ENCODE measurements around the gene LRPAP1.

The LRPAP1 gene

DNA sequence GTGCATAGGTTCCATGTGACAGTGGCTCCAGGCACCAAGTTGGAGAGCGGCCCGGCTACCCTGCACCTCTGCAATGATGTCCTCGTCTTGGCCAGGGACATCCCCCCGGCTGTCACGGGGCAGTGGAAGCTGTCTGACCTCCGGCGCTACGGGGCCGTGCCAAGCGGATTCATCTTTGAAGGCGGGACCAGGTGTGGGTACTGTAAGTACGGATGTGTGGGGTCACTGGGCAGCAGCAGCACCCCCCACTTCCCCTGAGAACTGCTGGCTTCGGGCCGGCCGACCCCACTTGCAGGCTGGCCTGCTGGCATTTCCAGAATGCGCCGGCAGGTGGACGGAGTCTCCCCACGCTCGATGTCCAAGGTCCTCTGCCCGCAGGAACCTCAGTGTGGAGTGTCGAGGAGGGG is 55.9 kb downstream of the LRPAP1 start:
- no peaks in the 10 kb centered on the region for H3K4me1 ChIP-seq
- no peaks in the 10 kb centered on the region for H3K27me3 ChIP-seq (ENCODE audit: control insufficient read depth, insufficient read depth, low read length)
- H3K4me2 ChIP-seq (ENCODE audit: low read length) = no peak overlapping the region
- H3K9me3 ChIP-seq (ENCODE audit: control insufficient read depth, low read length) = no peaks in the 10 kb centered on the region
- no peak overlapping the region for H3K27ac ChIP-seq
- no peaks in the 10 kb centered on the region for H3K36me3 ChIP-seq (ENCODE audit: control insufficient read depth, insufficient read depth, low read length)
- H3K79me2 ChIP-seq = no peaks in the 10 kb centered on the region
- H2AFZ ChIP-seq = no peak overlapping the region
- no peak overlapping the region for H3K4me3 ChIP-seq (ENCODE audit: low read depth, low read length)
- TF ChIP-seq, protein P1, sequence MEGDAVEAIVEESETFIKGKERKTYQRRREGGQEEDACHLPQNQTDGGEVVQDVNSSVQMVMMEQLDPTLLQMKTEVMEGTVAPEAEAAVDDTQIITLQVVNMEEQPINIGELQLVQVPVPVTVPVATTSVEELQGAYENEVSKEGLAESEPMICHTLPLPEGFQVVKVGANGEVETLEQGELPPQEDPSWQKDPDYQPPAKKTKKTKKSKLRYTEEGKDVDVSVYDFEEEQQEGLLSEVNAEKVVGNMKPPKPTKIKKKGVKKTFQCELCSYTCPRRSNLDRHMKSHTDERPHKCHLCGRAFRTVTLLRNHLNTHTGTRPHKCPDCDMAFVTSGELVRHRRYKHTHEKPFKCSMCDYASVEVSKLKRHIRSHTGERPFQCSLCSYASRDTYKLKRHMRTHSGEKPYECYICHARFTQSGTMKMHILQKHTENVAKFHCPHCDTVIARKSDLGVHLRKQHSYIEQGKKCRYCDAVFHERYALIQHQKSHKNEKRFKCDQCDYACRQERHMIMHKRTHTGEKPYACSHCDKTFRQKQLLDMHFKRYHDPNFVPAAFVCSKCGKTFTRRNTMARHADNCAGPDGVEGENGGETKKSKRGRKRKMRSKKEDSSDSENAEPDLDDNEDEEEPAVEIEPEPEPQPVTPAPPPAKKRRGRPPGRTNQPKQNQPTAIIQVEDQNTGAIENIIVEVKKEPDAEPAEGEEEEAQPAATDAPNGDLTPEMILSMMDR (IDR thresholded peaks at IDR 0.05) = no peak
- no peak overlapping the region for H3K9ac ChIP-seq

DNA sequence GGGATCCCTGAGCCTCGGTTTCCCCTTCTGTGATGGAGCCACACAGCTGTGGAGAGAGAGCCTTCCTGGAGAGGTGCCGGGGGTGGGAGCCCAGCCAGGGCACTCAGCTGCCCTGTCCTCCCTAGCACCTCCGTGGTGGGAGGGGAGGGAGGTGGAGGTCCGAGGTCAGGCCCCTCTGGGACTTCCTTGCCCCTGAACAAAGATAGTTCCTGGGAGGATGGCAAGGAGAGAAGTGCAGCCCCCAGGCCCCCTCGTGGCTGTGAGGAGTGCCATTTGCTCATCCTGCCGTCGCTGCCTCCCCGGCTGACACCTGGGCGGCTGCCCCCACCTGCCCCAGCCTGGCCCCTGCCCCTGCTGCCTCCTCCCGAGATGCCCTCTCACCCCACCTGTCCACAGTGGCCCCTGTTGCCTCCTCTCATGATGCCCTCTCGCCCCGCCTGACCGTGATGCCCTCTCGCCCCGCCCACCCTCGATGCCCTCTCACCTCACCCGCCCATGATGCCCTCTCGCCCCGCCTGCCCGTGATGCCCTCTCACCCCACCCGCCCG is 56.4 kb downstream of the LRPAP1 start:
- H3K4me2 ChIP-seq (ENCODE audit: low read length) = no peak overlapping the region
- TF ChIP-seq, protein P1 (IDR thresholded peaks at IDR 0.05) = no peak
- H3K9me3 ChIP-seq (ENCODE audit: control insufficient read depth, low read length) = no peaks in the 10 kb centered on the region
- H3K27ac ChIP-seq = no peak overlapping the region
- H3K9ac ChIP-seq = no peak overlapping the region
- no peak overlapping the region for H2AFZ ChIP-seq
- no peaks in the 10 kb centered on the region for H3K36me3 ChIP-seq (ENCODE audit: control insufficient read depth, insufficient read depth, low read length)
- H3K4me3 ChIP-seq (ENCODE audit: low read depth, low read length) = no peak overlapping the region
- no peaks in the 10 kb centered on the region for H3K27me3 ChIP-seq (ENCODE audit: control insufficient read depth, insufficient read depth, low read length)
- H3K4me1 ChIP-seq = no peaks in the 10 kb centered on the region
- H3K79me2 ChIP-seq = no peaks in the 10 kb centered on the region

DNA sequence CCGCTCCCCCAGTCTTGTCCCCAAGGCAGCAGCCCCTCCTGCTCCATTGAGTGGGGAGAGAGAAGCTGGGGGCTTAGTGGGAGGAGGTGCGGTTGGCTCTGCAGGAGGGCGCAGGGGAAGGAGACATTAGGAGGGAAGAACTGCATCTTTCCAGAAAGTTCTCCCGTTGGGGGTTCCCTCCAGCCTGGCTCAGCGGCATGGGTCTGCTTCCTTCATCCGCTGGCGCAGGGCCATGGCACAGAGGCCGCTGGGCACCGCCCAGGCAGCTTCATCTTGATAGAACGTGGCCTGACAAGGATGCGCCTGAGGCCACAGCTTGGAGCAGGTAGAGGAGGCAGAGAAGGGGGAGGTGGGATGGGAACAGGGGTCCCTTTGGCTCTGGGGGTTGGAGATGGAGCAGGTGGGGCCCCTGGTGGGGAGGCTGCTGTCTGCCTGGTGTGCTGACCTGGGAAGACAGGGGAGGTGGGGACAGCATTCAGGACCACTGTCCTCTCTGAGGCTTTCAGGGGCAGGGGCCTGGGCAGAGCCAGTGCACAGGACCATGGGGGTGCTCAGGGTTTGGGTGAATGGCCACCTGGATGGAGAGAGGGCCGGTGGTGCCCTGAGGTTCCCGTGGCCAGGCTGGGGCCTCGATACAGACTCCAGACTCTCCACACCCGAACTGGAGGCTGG is 57.0 kb downstream of the LRPAP1 start:
- no peaks in the 10 kb centered on the region for H3K36me3 ChIP-seq (ENCODE audit: control insufficient read depth, insufficient read depth, low read length)
- no peak overlapping the region for H3K4me2 ChIP-seq (ENCODE audit: low read length)
- H3K9me3 ChIP-seq (ENCODE audit: control insufficient read depth, low read length) = no peaks in the 10 kb centered on the region
- H3K27ac ChIP-seq = no peak overlapping the region
- no peaks in the 10 kb centered on the region for H3K27me3 ChIP-seq (ENCODE audit: control insufficient read depth, insufficient read depth, low read length)
- no peak overlapping the region for H3K9ac ChIP-seq
- H3K79me2 ChIP-seq = no peaks in the 10 kb centered on the region
- H2AFZ ChIP-seq = no peak overlapping the region
- H3K4me1 ChIP-seq = no peaks in the 10 kb centered on the region
- no peak overlapping the region for H3K4me3 ChIP-seq (ENCODE audit: low read depth, low read length)
- TF ChIP-seq, protein P1 (IDR thresholded peaks at IDR 0.05) = no peak

DNA sequence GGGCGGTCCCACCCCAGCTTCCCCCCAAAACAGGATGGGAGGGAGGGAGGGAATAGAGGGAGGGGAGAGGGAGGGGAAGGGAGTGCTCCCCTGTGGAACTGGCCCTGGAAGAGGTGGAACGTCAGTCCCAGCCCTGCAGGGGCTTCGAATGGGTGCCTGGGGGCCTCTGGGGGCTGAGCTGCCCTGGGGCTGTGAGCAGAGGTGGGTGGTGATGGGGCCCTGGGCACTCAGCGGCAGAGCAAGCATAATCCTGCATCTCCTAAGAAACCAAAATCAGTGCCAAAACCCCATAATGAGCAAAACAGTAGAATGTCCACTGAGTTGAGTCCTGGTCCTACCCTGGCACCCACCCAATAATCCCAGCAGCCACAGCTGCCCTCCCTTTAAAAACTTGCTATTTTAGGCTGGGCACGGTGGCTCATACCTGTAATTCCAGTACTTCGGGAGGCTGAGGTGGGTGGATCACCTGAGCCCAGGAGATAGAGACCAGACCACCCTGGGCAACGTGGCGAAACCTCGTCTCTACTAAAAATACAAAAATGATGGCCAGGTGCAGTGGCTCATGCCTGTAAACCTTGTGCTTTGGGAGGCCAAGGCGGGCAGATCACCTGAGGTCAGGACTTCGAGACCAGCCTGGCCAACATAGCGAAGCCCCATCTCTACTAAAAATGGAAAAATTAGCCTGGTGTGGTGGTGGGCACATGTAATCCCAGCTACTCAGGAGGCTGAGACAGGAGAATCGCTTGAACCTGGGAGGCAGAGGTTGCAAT is 58.0 kb downstream of the LRPAP1 start:
- H3K27ac ChIP-seq = no peak overlapping the region
- TF ChIP-seq, protein P1 (IDR thresholded peaks at IDR 0.05) = no peak
- no peak overlapping the region for H3K4me2 ChIP-seq (ENCODE audit: low read length)
- no peak overlapping the region for H3K4me3 ChIP-seq (ENCODE audit: low read depth, low read length)
- no peaks in the 10 kb centered on the region for H3K79me2 ChIP-seq
- no peaks in the 10 kb centered on the region for H3K9me3 ChIP-seq (ENCODE audit: control insufficient read depth, low read length)
- no peaks in the 10 kb centered on the region for H3K36me3 ChIP-seq (ENCODE audit: control insufficient read depth, insufficient read depth, low read length)
- H2AFZ ChIP-seq = no peak overlapping the region
- H3K4me1 ChIP-seq = no peaks in the 10 kb centered on the region
- no peaks in the 10 kb centered on the region for H3K27me3 ChIP-seq (ENCODE audit: control insufficient read depth, insufficient read depth, low read length)
- no peak overlapping the region for H3K9ac ChIP-seq

Data from parathyroid adenoma (tissue), 2 donors.